Activated T-helper 2 cell treated with anti-CD3 and anti-CD28 coated beads, Interferon-gamma antibody, Interleukin-2, Interleukin-4, amounts not matched to agents 10 μg/mL and 5 μg/mL and 100 μg/mL, durations not matched to agents 14 hours and 24 hours and 36 hours (primary cell): ENCODE data around the gene NRROS. TPM values are rescaled to one million over a fixed set of nuclear protein-coding genes. Genes with fewer than 3 reads are reported as not detected.
"Not testable (repeated sequence)": the region's sequence is repeated elsewhere in the genome, so short reads cannot be mapped to it uniquely, and the experiment has no call there.

ENCODE experiments used
- DNase-seq: peaks from one replicate; pipeline ENCODE4 v3.0.0; 2021; ENCODE audit warnings: low spot score
- H3K27ac Mint-ChIP-seq: one replicate; pipeline ENCODE4 v1.8.0; 2021; ENCODE audit warnings: mixed read lengths
- H3K27me3 Mint-ChIP-seq: one replicate; pipeline ENCODE4 v1.8.0; 2021; ENCODE audit warnings: low read depth, mixed read lengths
- H3K36me3 Mint-ChIP-seq: one replicate; pipeline ENCODE4 v1.8.0; 2021; ENCODE audit warnings: low read depth, mixed read lengths
- H3K4me1 Mint-ChIP-seq: one replicate; pipeline ENCODE4 v1.8.0; 2021; ENCODE audit warnings: low read depth, mixed read lengths
- H3K4me3 Mint-ChIP-seq: one replicate; pipeline ENCODE4 v1.8.0; 2021; ENCODE audit warnings: low read depth, mild to moderate bottlenecking, moderate library complexity, mixed read lengths
- H3K9me3 Mint-ChIP-seq: one replicate; pipeline ENCODE4 v1.8.0; 2021; ENCODE audit warnings: mixed read lengths
- intact Hi-C: fragments of 100-400 bp; cut with micrococcal nuclease; formaldehyde crosslinking; loops from one replicate; pipeline ENCODE4 v1.15.1; 2023
- total RNA-seq: library from RNA; stranded (reverse); gene quantifications from 2 replicates; pipeline ENCODE4 v1.2.3, GENCODE V29; 2022

NRROS gene
- total RNA-seq, 1 donor from 2014 or later = 51.4 TPM

DNA sequence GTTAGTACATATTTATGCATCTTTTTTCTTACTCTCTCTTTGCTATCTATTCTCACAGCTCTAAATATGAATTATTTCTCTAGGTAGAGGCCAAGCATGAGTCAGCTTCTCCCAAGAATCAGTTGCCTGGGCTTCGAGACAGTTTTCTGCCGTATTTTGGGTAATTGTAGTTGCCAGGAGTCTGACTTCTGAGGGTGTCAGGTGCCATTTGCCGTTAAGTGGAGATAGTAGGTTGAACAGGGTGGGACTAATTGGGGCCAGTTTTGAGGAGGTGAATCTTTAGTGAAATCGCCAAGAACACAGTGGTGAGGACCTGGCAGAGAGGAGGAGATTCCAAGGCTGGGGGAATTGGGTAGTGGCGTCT lies 7.8 kb upstream of the NRROS start:
- H3K4me3 Mint-ChIP-seq = peak overlapping the region; percentile 87
- DNase-seq = no peak
- no peaks in the 10 kb centered on the region for H3K27me3 Mint-ChIP-seq
- H3K27ac Mint-ChIP-seq = peak overlapping the region; percentile 97
- intact Hi-C loops = loop anchor here (1.0 to 2.0 kb wide), 5 partner anchors 9 to 129 kb away; partner anchors contain the start of genes CEP19, PIGX and RNF168
- H3K4me1 Mint-ChIP-seq = peaks cover 58% of the 10 kb centered on the region
- no peaks in the 10 kb centered on the region for H3K36me3 Mint-ChIP-seq
- H3K9me3 Mint-ChIP-seq = no peaks in the 10 kb centered on the region

DNA sequence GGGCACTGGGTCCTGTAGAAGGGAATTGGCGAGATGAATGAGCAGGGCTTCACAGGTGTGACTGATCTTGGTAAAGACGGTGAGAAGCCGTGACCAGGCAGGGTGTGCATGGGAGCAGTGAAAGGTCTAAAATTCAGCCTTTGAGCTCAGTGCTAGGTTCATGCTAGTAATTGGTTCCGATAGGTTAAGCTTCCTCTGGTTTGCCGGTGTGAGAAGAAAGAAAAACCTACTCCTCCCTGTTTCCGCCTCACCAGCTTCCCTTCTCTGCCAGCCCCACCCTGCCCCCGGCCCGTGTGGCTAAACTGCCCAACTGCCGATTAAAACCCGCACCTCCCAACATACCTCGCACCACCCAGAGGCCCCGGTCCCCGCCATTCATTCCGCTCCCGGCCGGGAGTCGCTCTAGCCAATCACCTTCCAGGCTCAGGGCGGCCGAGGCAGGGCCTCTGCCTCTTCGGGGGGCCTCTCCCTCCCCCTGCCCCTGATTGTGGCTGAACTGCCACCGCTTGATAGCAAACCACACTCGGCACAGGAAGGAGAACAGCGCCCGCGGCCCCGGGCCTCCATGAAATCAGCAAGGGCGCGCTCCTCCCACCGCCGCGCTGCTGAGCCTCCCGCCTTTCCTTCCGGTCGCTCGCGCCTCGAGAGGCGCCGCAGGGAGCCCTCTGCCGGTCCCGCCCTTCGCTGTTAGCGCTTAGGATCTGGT lies 7.3 kb upstream of the NRROS start:
- intact Hi-C loops = loop anchor here (1.0 to 2.0 kb wide), 5 partner anchors 8 to 129 kb away; partner anchors contain the start of genes CEP19, PIGX and RNF168
- H3K4me1 Mint-ChIP-seq = peaks cover 54% of the 10 kb centered on the region
- H3K27me3 Mint-ChIP-seq = no peaks in the 10 kb centered on the region
- H3K27ac Mint-ChIP-seq = peak overlapping the region; percentile 97
- H3K9me3 Mint-ChIP-seq = no peaks in the 10 kb centered on the region
- H3K36me3 Mint-ChIP-seq = no peaks in the 10 kb centered on the region
- H3K4me3 Mint-ChIP-seq = peak overlapping the region; percentile 87
- DNase-seq = peak; percentile 97

DNA sequence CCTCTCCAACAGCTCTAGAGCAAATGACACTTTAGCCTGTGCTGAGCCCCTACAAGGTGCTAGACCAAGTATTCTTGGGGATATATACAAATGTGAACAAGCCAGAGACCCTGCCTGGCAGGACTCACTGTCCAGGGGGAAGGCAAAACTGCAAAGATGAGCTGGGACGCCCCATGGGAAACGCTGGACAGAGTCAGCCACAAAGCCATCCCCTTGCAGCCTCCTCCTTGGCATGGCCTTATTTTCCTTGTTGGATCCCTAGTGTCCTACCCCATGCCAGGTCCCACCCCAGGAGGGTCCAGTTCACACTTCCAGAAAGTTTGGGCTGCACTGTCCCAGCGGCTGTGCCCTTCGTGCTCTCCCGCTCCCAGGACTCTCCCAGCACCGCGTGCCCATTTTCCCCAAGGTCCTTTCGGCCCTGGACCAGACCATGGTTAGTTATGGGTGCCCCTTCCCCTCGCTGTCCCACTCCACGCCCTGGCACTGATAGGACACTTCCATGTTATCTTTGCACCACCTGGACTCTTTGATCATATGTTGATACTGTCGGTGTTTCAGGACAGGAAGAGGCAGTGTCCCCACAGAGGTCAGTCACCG lies 5.8 kb upstream of the NRROS start:
- Mint-ChIP-seq H3K27ac (peak overlapping the region; percentile 57), H3K4me3 (peak overlapping the region; percentile 87), H3K27me3 (no peaks in the 10 kb centered on the region), H3K9me3 (no peaks in the 10 kb centered on the region), H3K4me1 (peaks cover 55% of the 10 kb centered on the region), H3K36me3 (no peaks in the 10 kb centered on the region)
- no peak for DNase-seq
- intact Hi-C loops = loop anchor here (2.0 kb wide), 3 partner anchors 79 to 131 kb away; partner anchors contain the start of genes CEP19, PIGX and RNF168

- no peak overlapping the region for H3K4me3 Mint-ChIP-seq
- intact Hi-C loops = no loop called here
Observed at GRCh38 chr3:196634224-196634623, 5.3 kb upstream of the NRROS start.

GRCh38 chr3:196634829-196635228 lies 4.7 kb upstream of the NRROS start:
- no peak for DNase-seq
- Mint-ChIP-seq H3K27me3 (no peaks in the 10 kb centered on the region), H3K27ac (no peak overlapping the region), H3K4me3 (no peak overlapping the region), H3K9me3 (no peaks in the 10 kb centered on the region), H3K36me3 (no peaks in the 10 kb centered on the region), H3K4me1 (peaks cover 56% of the 10 kb centered on the region)
- intact Hi-C loops = no loop called here

More at GRCh38 chr3:196634224-196634623, 5.3 kb upstream of the NRROS start:
- Mint-ChIP-seq H3K36me3 (no peaks in the 10 kb centered on the region), H3K4me1 (peaks cover 60% of the 10 kb centered on the region), H3K9me3 (no peaks in the 10 kb centered on the region), H3K27me3 (no peaks in the 10 kb centered on the region), H3K27ac (peak overlapping the region; percentile 44)
- DNase-seq = no peak

DNA sequence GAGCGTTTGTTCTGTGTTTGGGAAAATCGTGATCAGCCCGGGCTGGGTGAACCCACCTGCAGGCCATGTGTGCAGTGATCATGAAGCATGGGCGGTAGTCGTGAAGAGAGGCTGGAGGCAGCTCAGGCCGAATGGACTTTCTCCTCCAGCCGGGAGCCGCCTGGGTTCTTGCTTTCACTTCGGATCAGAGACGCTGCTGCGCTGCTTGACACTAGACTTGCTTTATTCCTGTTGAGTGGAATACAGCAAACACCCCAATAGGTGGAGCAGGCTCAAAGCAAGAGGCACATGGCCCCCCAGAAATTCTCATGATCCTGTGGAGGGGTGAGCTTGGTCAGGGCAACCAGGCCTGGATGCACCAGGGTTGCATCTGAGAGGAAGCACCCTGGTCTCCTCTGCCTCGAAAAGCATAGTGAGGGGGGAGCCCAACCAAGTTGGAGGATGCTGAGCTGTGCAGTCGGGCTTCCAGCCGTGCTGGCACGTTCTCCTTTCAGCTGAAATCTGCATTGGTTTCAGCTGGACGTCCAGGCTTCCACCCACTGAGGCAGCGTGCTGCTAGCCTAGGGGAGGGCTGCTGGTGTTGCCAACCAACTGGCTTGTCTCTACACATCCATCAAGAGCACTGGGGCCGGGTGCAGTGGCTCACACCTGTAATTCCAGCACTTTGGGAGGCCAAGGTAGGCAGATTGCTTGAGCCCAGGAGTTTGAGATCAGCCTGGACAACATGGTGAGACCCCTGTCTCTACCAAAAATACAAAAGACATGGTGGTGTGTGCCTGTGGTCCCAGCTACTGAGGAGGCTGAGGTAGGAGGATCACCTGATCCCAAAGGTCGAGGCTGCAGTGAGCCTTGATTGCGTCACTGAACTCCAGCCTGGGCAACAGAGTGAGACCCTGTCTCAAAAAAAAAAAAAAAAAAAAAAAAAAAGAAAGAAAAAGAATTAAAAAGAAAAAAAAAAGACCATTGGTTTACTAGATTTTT lies 2.8 kb upstream of the NRROS start:
- H3K27ac Mint-ChIP-seq = peak overlapping the region; percentile 15
- peak overlapping the region; percentile 37 for H3K4me3 Mint-ChIP-seq
- no peaks in the 10 kb centered on the region for H3K9me3 Mint-ChIP-seq
- H3K27me3 Mint-ChIP-seq = no peaks in the 10 kb centered on the region
- H3K36me3 Mint-ChIP-seq = peaks cover 17% of the 10 kb centered on the region
- intact Hi-C loops = no loop called here
- DNase-seq = no peak
- peaks cover 49% of the 10 kb centered on the region for H3K4me1 Mint-ChIP-seq

DNA sequence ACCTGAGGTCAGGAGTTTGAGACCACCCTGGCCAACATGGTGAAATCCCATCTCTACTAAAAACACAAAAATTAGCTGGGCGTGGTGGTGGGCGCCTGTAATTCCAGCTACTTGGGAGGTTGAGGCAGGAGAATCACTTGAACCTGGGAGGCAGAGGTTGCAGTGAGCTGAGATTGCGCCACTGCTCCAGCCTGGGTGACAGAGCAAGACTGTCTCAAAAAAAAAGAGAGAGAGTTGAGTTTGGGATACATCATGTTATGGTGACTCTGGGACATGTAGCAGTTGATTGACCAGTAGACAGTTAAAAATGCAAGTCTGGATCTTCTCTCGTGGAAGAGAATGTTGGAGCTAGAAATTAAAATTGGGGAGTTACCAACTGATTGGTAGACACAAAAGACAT lies 1.6 kb upstream of the NRROS start:
- DNase-seq, H3K27me3 Mint-ChIP-seq, intact Hi-C loops, H3K9me3 Mint-ChIP-seq: not testable (repeated sequence)
- peak overlapping the region; percentile 60 for H3K4me3 Mint-ChIP-seq
- H3K36me3 Mint-ChIP-seq = peaks cover 29% of the 10 kb centered on the region
- peak overlapping the region; percentile 61 for H3K27ac Mint-ChIP-seq
- H3K4me1 Mint-ChIP-seq = peaks cover 52% of the 10 kb centered on the region

- H3K4me1 Mint-ChIP-seq = peaks cover 51% of the 10 kb centered on the region
- H3K36me3 Mint-ChIP-seq = peaks cover 38% of the 10 kb centered on the region
- H3K27ac Mint-ChIP-seq = peak overlapping the region; percentile 99
- peak overlapping the region; percentile 96 for H3K4me3 Mint-ChIP-seq
- no peaks in the 10 kb centered on the region for H3K27me3 Mint-ChIP-seq
- peak; percentile 18 for DNase-seq
- H3K9me3 Mint-ChIP-seq = no peaks in the 10 kb centered on the region
- intact Hi-C loops = no loop called here
Observed at GRCh38 chr3:196638861-196639482, 522 bp upstream of the NRROS start.

DNA sequence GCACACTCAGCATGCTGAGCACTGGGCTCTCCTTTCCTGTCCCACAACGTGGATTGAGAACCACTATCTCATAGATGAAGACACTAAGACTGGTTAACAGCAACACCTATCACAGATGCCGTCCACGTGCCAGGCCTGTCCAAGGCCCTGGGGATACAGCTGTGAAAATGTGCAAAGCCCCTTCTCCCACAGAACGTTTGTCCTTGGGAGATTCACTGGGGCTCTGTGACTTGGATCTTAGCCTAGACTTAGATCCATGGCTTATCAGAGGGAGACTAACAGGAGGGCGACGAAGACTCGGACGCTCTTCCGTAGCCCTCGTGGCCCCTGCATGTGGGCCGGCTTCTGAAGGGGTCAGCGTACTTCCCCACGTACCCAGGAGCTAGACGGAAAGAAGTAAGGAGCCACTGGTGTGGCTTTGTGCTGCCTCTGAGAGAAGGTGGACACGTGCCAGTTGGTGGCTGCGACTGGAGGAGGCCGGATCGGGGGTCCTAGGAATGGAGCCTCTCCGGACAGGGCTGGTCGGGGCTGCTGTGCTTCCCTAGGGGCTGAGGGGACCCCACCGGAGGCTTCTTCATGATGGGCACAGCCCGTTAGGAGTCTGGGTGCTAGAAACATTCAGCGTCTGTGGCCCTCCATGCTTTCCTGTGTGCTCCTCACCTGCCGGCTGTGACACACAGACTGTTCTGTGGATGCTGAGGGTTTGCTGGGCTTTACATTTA lies 964 bp downstream of the NRROS start:
- peaks cover 50% of the 10 kb centered on the region for H3K36me3 Mint-ChIP-seq
- peaks cover 60% of the 10 kb centered on the region for H3K4me1 Mint-ChIP-seq
- H3K4me3 Mint-ChIP-seq = peak overlapping the region; percentile 96
- no peaks in the 10 kb centered on the region for H3K27me3 Mint-ChIP-seq
- no peaks in the 10 kb centered on the region for H3K9me3 Mint-ChIP-seq
- H3K27ac Mint-ChIP-seq = peak overlapping the region; percentile 99
- DNase-seq = no peak
- intact Hi-C loops = loop anchor here (1.0 to 2.0 kb wide), 4 partner anchors 8 to 44 kb away; no protein-coding TSS in a partner anchor

- peak overlapping the region; percentile 99 for H3K27ac Mint-ChIP-seq
- H3K9me3 Mint-ChIP-seq = no peaks in the 10 kb centered on the region
- intact Hi-C loops = loop anchor here (1.0 to 2.0 kb wide), 3 partner anchors 17 to 43 kb away; no protein-coding TSS in a partner anchor
Observed at GRCh38 chr3:196641333-196642054, 2.0 kb downstream of the NRROS start.

DNA sequence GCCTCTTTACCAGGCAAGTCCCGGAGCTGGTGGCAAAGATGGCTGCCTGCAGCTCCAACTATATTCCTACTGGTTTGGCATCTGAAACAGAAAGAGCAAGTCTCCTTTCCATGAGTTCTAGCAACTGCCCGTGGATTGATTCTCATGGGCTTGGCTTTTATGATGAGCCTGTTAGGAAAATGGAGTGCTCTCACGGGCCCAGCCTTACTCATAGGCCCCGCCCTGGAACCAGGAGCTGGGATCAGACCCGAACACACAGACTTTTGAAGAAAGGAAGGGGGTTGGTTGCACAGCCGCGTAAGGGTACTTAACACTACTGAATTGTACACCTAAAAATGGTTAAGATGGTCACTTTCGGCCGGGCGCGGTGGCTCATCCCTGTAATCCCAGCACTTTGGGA lies 2.9 kb downstream of the NRROS start:
- Mint-ChIP-seq H3K36me3 (peaks cover 62% of the 10 kb centered on the region), H3K9me3 (no peaks in the 10 kb centered on the region), H3K27me3 (no peaks in the 10 kb centered on the region), H3K4me3 (peak overlapping the region; percentile 96), H3K27ac (peak overlapping the region; percentile 99), H3K4me1 (peaks cover 69% of the 10 kb centered on the region)
- intact Hi-C loops = no loop called here
- no peak for DNase-seq

More at GRCh38 chr3:196641333-196642054, 2.0 kb downstream of the NRROS start:
- Mint-ChIP-seq H3K36me3 (peaks cover 56% of the 10 kb centered on the region), H3K4me1 (peaks cover 63% of the 10 kb centered on the region), H3K4me3 (peak overlapping the region; percentile 96), H3K27me3 (no peaks in the 10 kb centered on the region)
- no peak for DNase-seq
